K562 (cell line): ENCODE data around the gene AHCYL1. TPM values are rescaled to one million over a fixed set of nuclear protein-coding genes. Genes with fewer than 3 reads are reported as not detected.

Source experiments
- ATAC-seq: fragments of 200-7000 bp; cut with Tn5 transposase; 3 replicates; pipeline ENCODE4 v1.9.1; 2020; ENCODE audit warnings: moderate library complexity
- BruUV-seq: library from RNA; stranded (reverse); fragments of 400-500 nt; replicated peaks from 2 replicates; lab custom pipeline; 2021; lab: Mats Ljungman, UMichigan
- CTCF ChIA-PET: fragments of 300-600 bp; formaldehyde crosslinking; extraction: SDS; loops from one replicate; lab custom pipeline; 2021; ENCODE audit warnings: low intra/inter-chr PET ratio; lab: Yijun Ruan, JAX
- POLR2A ChIA-PET: fragments of 300-600, 350-650 bp; sonication (Branson Sonifier 250); formaldehyde crosslinking; extraction: SDS; loops from one replicate; lab custom pipeline; 2021; ENCODE audit warnings: antibody characterized with exemption, inconsistent platforms; lab: Yijun Ruan, JAX
- DNase-seq, 4 experiments: peaks; one replicate each; pipeline versions ENCODE4 v3.0.0 to v3.0.0-alpha.2; 2011 to 2018; ENCODE audit warnings: low spot score in 3 of 4, mixed read lengths in 3 of 4; ENCODE audit errors: extremely low read depth in 1 of 4
- FAIRE-seq: peaks from 2 replicates; lab custom pipeline; 2011; peaks lifted over from hg19 to GRCh38; lab: Jason Lieb, UNC
- H2AFZ ChIP-seq: 2 replicates; pipeline ENCODE4 v1.6.0; 2011; ENCODE audit warnings: low read depth, low read length, control low read depth, inconsistent platforms
- H3K27ac ChIP-seq: fragments of 200-600 bp; 3 replicates; pipeline ENCODE4 v1.8.0; 2011; ENCODE audit warnings: low read depth, mild to moderate bottlenecking, control low read depth, inconsistent platforms, low read length, moderate library complexity, mixed read lengths; ENCODE audit errors: extremely low read depth
- H3K27me3 ChIP-seq, 2 experiments: fragments of 300-600 bp in 1 of 2; 2 replicates in 1 of 2; 3 replicates in 1 of 2; pipeline versions ENCODE4 v1.6.0 to v1.8.0; 2011; ENCODE audit warnings: inconsistent platforms in 2 of 2, low read length in 2 of 2, mild to moderate bottlenecking in 1 of 2, mixed read lengths in 1 of 2, moderate library complexity in 1 of 2; ENCODE audit not compliant: control insufficient read depth in 2 of 2, insufficient read depth in 2 of 2
- H3K36me3 ChIP-seq: fragments of 300-600 bp; 3 replicates; pipeline ENCODE4 v1.8.0; 2011; ENCODE audit warnings: mild to moderate bottlenecking, low read length, inconsistent platforms; ENCODE audit not compliant: control insufficient read depth, insufficient read depth
- H3K4me1 ChIP-seq, 2 experiments: fragments of 200-600 bp in 1 of 2; replicated peaks in 1 of 2; 2 replicates in 1 of 2; 3 replicates in 1 of 2; pipeline versions ENCODE4 v1.5.1 to v1.8.0; 2011; ENCODE audit warnings: inconsistent platforms in 2 of 2, low read length in 2 of 2, mild to moderate bottlenecking in 1 of 2, mixed read lengths in 1 of 2, moderate library complexity in 1 of 2; ENCODE audit not compliant: control insufficient read depth in 2 of 2, insufficient read depth in 2 of 2
- H3K4me2 ChIP-seq: 2 replicates; pipeline ENCODE4 v1.6.1; 2011; ENCODE audit warnings: low read length, control low read depth, inconsistent platforms, mixed read lengths; ENCODE audit not compliant: insufficient read depth
- H3K4me3 ChIP-seq: fragments of 200-600 bp; sonication (generic), shearing (Covaris generic); 2 replicates; pipeline ENCODE4 v1.5.1; 2016; ENCODE audit warnings: control low read depth, inconsistent platforms
- H3K79me2 ChIP-seq: fragments of 200-600 bp; 3 replicates; pipeline ENCODE4 v1.8.0; 2011; ENCODE audit warnings: low read length, inconsistent platforms; ENCODE audit not compliant: control insufficient read depth, insufficient read depth
- H3K9ac ChIP-seq, 2 experiments: 2 replicates each; pipeline versions ENCODE4 v1.6.0 to v1.6.1; 2011; ENCODE audit warnings: low read depth in 2 of 2, low read length in 2 of 2, control low read depth in 1 of 2, inconsistent platforms in 1 of 2, mild to moderate bottlenecking in 1 of 2, mixed read lengths in 1 of 2; ENCODE audit not compliant: insufficient read depth in 1 of 2
- H3K9me1 ChIP-seq: one replicate; pipeline ENCODE4 v1.6.0; 2011; ENCODE audit warnings: inconsistent platforms, mild to moderate bottlenecking, low read length, moderate library complexity; ENCODE audit not compliant: control insufficient read depth, insufficient read depth
- H3K9me3 ChIP-seq: replicated peaks from 2 replicates; pipeline ENCODE4 v1.5.1; 2011; ENCODE audit warnings: low read depth, low read length, inconsistent platforms; ENCODE audit not compliant: control insufficient read depth, insufficient read depth
- H4K20me1 ChIP-seq: replicated peaks from 2 replicates; pipeline ENCODE4 v1.6.1; 2011; ENCODE audit warnings: low read length, inconsistent platforms, mixed read lengths; ENCODE audit not compliant: control insufficient read depth, insufficient read depth
- CBX1 ChIP-seq: sonication (generic); IDR thresholded peaks from 2 replicates; pipeline ENCODE4 v1.6.1; 2016; ENCODE audit warnings: antibody characterized with exemption, low read depth, mild to moderate bottlenecking
- HLTF ChIP-seq: fragments of 450-650 bp; IDR thresholded peaks from 2 replicates; pipeline ENCODE4 v1.6.1; 2016
- NCOA6 ChIP-seq: fragments of 450-650 bp; IDR thresholded peaks from 2 replicates; pipeline ENCODE4 v1.6.1; 2017; ENCODE audit warnings: mild to moderate bottlenecking
- NR4A1 ChIP-seq, 2 experiments: fragments of 250-450 bp in 1 of 2; fragments of 450-650 bp in 1 of 2; sonication (Bioruptor Pico) in 1 of 2; IDR thresholded peaks; 2 replicates each; pipeline versions ENCODE4 v1.4.0 to v1.6.1; 2016 to 2020; ENCODE audit warnings: mild to moderate bottlenecking in 2 of 2, missing compliant biosample characterization in 1 of 2, missing genetic modification characterization in 1 of 2, moderate library complexity in 1 of 2
- PATZ1 ChIP-seq: fragments of 250-450 bp; sonication (Bioruptor Pico); IDR thresholded peaks from 2 replicates; pipeline ENCODE4 v1.5.0; 2020; ENCODE audit warnings: mild to moderate bottlenecking, borderline replicate concordance
- PKNOX1 ChIP-seq: fragments of 450-650 bp; IDR thresholded peaks from 2 replicates; pipeline ENCODE4 v1.6.1; 2016
- POLR3G ChIP-seq: IDR thresholded peaks from 2 replicates; pipeline ENCODE4 v1.6.1; 2011; ENCODE audit not compliant: insufficient read length, insufficient replicate concordance; ENCODE audit errors: extremely low read depth
- RAD21 ChIP-seq, 2 experiments: fragments of 250-450 bp in 1 of 2; fragments of 450-650 bp in 1 of 2; sonication (Bioruptor Pico) in 1 of 2; formaldehyde crosslinking in 1 of 2; IDR thresholded peaks in 1 of 2; conservative IDR thresholded peaks in 1 of 2; 2 replicates each; pipeline versions ENCODE4 v1.4.0 to v1.8.0; 2020 to 2022; ENCODE audit warnings: mild to moderate bottlenecking in 2 of 2, moderate library complexity in 1 of 2
- RREB1 ChIP-seq: fragments of 250-450 bp; sonication (Bioruptor Pico); IDR thresholded peaks from 2 replicates; pipeline ENCODE4 v1.4.0; 2020
- ZKSCAN3 ChIP-seq: fragments of 250-450 bp; sonication (Bioruptor Pico); IDR thresholded peaks from 2 replicates; pipeline ENCODE4 v1.4.0; 2020
- ZNF146 ChIP-seq: IDR thresholded peaks from one replicate; pipeline ENCODE4 v1.6.1; 2018; ENCODE audit warnings: missing compliant biosample characterization; ENCODE audit not compliant: unreplicated experiment
- WGBS: fragments of 100-300 bp; shearing (Covaris generic); methylation state at CpG from one replicate; pipeline ENCODE4 v1.1.6; 2016; ENCODE audit warnings: low coverage, mixed read lengths; ENCODE audit not compliant: insufficient coverage; ENCODE audit errors: missing lambda C conversion rate; 5-methylcytosine and 5-hydroxymethylcytosine counted together
- in situ Hi-C: fragments of 300-500 bp; cut with MboI; formaldehyde crosslinking; loops from 4 replicates; pipeline ENCODE4 v1.15.0; 2018; ENCODE audit warnings: inconsistent platforms, mixed read lengths
- intact Hi-C: fragments of 100-400 bp; cut with micrococcal nuclease; formaldehyde crosslinking; loops from 2 replicates; pipeline ENCODE4 v1.14.2; 2022
- polyA plus RNA-seq, 8 experiments: library from polyadenylated mRNA; depleted of rRNA in 4 of 8; stranded (reverse) in 5 of 8; unstranded in 3 of 8; fragments of >200 nt; fragmentation: Nextera tagmentation in 2 of 8; fragmentation: Illumina TruSeq in 1 of 8; extraction: Ambion mirVana in 2 of 8; extraction: Trizol in 1 of 8; gene quantifications; 2 replicates each; pipeline versions ENCODE4 v1.2.1 to v1.2.3, GENCODE V29; 2011 to 2014; ENCODE audit warnings: inconsistent platforms in 1 of 8, missing spikeins in 1 of 8
- total RNA-seq, 7 experiments: library from RNA; depleted of rRNA in 6 of 7; stranded (reverse); fragments of >200 nt in 6 of 7; fragmentation: Illumina TruSeq in 2 of 7; extraction: Trizol in 2 of 7; gene quantifications; 2 replicates each; pipeline versions ENCODE4 v1.2.1 to v1.2.3, GENCODE V29; 2011 to 2021; ENCODE audit warnings: low replicate concordance in 1 of 7

Gene AHCYL1
- total and polyA plus RNA-seq, 9 of the 15 experiments (the other 6 are each of a cell fraction or from before 2014, with no cell fraction given): 27.3 to 118 (median 44.5) TPM

- FAIRE-seq (peak; percentile 94), ATAC-seq (peak; percentile 91), DNase-seq (peak; percentile 94 to 98 (median 94))
- Histone ChIP-seq H3K79me2 (peaks cover 30% of the 10 kb centered on the region), H3K4me3 (peak within 1 kb of the TSS; percentile 95), H2AFZ (peak within 1 kb of the TSS; percentile 92), H3K27me3 (no peaks in the 10 kb centered on the region), H3K4me1 (peaks cover 16 to 40% of the 10 kb centered on the region in 2 experiments), H3K9me1 (no peaks in the 10 kb centered on the region), H4K20me1 (peaks cover 5% of the 10 kb centered on the region; the same call in 1 of the 2 replicates), H3K27ac (peak within 1 kb of the TSS; percentile 88), H3K36me3 (peaks cover 31% of the 10 kb centered on the region), H3K9me3 (no peaks in the 10 kb centered on the region), H3K9ac (peak within 1 kb of the TSS; percentile 92 to 97), H3K4me2 (peak within 1 kb of the TSS; percentile 100)
- intact Hi-C loops: loop anchor here (5.0 kb wide), 1 partner anchor 303 kb away; the partner anchor contains the start of gene RBM15
- POLR2A ChIA-PET: interaction anchor here (0.6 to 14.6 kb wide), 31 partner anchors 10 to 546 kb away, joined by 3 to 200 read pairs (median 4); partner anchors contain the start of genes AHCYL1 and RBM15
- CTCF ChIA-PET: no interaction called here
- BruUV-seq: no TSS peak
- under 1% methylated on average over 63 of the region's 66 CpGs for WGBS
- in situ Hi-C loops: no loop called here
- TF ChIP-seq ZNF146 (CRISPR knock-in tag) (no peak), RAD21 (CRISPR knock-in tag; conservative IDR thresholded peaks at IDR 0.05 in 1 of 2, IDR thresholded peaks at IDR 0.05 in 1 of 2) (no peak), PKNOX1 (no peak), ZKSCAN3 (CRISPR knock-in tag) (no peak), NCOA6 (no peak), RREB1 (no peak), CBX1 (no peak; the same call in 1 of the 2 replicates), POLR3G (no peak), HLTF (no peak), PATZ1 (CRISPR knock-in tag) (no peak), NR4A1 (CRISPR knock-in tag; IDR thresholded peaks at IDR 0.05) (no peak), NR4A1 (tag; IDR thresholded peaks at IDR 0.05) (no peak)
Observed at GRCh38 chr1:110034451-110035235, 50.1 kb downstream of the AHCYL1 start, which contains the start of gene STRIP1. TSS of gene STRIP1 (plus strand) at chr1:110034624. CDS start at chr1:110034638, 14 bp downstream.
